ENCODE results near the gene CD4.

Gene CD4

DNA sequence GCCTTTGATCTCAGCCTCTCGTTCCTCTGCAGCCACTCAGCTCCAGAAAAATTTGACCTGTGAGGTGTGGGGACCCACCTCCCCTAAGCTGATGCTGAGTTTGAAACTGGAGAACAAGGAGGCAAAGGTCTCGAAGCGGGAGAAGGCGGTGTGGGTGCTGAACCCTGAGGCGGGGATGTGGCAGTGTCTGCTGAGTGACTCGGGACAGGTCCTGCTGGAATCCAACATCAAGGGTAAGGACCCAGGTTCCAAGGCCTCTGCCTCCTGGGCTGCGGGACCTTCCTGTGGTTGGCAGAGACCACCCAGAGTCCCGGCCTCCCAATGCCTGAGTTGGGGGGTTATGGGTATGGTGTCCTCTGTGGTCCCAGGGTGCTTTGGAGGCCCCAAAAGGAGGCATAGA is 27.8 kb downstream of the CD4 start:
- no peak for DNase-seq

GRCh38 chr12:6817662-6818157 is 28.4 kb downstream of the CD4 start:
- DNase-seq = no peak

GRCh38 chr12:6818222-6818621 is 28.9 kb downstream of the CD4 start:
- no peak for DNase-seq

- no peak for DNase-seq
Observed at GRCh38 chr12:6818645-6819044, 29.3 kb downstream of the CD4 start.

GRCh38 chr12:6819106-6820030 is 30.0 kb downstream of the CD4 start:
- no peak for DNase-seq

- DNase-seq = no peak
Observed at GRCh38 chr12:6820166-6820565, 30.8 kb downstream of the CD4 start.

DNA sequence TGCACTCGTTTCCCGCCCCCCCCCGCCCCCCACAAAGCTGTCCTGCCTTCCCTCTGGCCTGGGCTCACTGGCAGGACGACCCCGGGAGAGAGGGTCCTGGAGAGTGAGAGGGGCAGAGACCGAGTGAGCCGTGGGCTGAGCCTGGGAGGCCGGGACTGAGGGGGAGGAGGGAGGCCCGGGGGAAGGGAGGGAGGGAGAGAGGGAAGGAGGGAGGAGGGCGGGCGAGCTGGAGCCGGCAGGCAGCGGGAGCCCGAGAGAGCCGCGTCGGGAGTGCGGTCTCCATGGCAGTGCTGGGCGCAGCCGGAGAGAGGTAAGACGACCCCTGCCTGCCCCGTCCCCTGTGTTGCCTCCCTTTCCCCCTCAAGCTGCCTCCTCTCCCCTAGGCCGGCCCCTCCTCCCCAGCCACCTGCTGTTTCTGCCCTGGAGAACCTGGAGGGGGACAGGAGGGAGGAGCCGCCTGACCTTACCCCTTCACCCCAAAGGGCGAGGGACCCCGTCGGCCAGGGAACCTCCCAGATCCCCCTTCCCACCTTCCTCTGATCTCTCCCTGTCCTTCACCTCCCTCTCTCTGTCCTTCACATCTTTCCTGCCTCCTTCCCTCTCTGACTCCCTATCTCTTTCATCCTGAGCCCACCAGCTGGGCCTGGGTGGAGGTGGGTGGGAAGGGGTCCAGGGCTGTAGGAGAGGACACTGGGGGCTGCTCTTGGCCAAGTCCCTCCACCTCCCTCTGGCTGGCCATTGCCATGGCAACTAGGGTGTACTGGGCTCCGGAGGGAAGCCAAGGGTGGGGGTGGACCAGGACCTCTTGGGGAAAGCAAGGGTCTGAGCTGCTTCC is 32.5 kb downstream of the CD4 start, which contains the start of gene GPR162:
Gene GPR162 (plus strand): TSS at position 231 of the 835 bp plus-strand sequence. CDS start 2,078 bp downstream, outside the sequence.
- DNase-seq = no peak

GRCh38 chr12:6822426-6823135 is 33.3 kb downstream of the CD4 start:
- DNase-seq = no peak

- DNase-seq = no peak
Observed at GRCh38 chr12:6823182-6824084, 34.1 kb downstream of the CD4 start.

GRCh38 chr12:6824085-6824775 is 34.9 kb downstream of the CD4 start:
- no peak for DNase-seq

GRCh38 chr12:6824901-6825381 is 35.6 kb downstream of the CD4 start:
- DNase-seq = no peak

DNA sequence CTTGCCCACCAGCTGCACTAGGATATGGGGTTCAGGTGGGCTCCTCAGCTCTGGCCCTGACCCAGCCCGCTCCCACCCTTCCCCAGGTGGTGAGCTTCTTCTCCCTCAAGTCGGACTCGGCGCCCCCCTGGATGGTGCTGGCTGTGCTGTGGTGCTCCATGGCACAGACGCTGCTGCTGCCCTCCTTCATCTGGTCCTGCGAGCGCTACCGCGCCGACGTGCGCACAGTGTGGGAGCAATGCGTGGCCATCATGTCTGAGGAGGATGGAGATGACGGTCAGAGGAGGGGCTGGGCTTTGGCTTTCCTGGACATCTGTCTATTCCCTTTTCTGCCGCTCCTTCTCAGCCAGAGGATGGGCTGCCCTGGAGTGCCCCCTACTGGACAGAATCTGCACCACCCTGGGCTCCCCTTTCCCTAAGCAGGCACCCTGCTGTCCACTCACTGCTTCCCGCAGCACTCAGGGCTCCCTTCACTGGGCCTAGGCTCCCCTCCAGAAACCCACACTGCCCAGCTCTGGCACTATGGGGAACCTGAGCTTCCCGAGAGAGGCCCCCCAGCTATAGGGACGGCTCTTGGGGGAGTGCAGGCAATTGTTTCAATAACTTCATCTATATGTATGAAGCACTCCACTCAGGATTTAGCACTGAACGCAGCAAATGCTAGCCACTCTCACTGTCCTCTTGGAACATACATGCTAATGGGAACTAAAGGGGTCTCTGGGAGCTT is 36.2 kb downstream of the CD4 start:
- DNase-seq = peak; percentile 74

DNA sequence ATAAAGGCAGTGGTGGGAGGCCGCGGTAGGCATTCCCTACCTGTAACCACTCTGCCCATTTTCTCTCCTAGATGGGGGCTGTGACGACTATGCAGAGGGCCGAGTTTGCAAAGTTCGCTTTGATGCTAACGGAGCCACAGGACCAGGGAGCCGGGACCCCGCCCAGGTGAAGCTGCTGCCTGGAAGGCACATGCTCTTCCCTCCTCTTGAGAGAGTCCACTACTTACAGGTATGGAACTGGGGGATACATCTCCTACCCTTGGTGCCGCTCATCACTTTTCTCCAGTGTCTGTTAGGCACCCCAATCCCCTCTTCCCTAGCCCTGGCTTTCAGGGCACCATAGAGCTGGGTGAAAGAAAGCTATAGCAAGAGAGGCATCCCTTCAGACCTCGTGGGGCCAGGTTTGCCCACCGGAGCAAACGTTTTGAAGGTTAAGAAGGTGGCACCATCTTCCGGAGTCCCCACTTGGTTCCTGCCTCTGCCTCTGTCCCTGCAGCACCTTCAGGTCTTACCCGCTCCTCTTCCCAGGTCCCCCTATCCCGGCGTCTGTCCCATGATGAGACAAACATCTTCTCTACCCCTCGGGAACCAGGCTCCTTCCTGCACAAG is 36.9 kb downstream of the CD4 start:
- no peak for DNase-seq

- DNase-seq = no peak
Observed at GRCh38 chr12:6826734-6827436, 37.6 kb downstream of the CD4 start.

GRCh38 chr12:6827437-6827911 is 38.1 kb downstream of the CD4 start:
- DNase-seq = peak; percentile 38

- DNase-seq = no peak
Observed at GRCh38 chr12:6827982-6828780, 38.9 kb downstream of the CD4 start, which contains the start of gene P3H3. Gene P3H3 (plus strand): TSS chr12:6828407. CDS start chr12:6828441, 34 bp downstream.

GRCh38 chr12:6828781-6829535 is 39.6 kb downstream of the CD4 start:
- no peak for DNase-seq

All from CD4-positive, alpha-beta T cell treated with Interleukin-15 for 1 hour (primary cell).